Fibroblast of lung (primary cell): ENCODE measurements around the gene URB1. TPM values are rescaled to one million over a fixed set of nuclear protein-coding genes. Genes with fewer than 3 reads are reported as not detected.

Experiments
- DNase-seq, 2 donors: peaks; one replicate each; pipeline versions ENCODE4 v3.0.0 to v3.0.0-alpha.2; 2010; ENCODE audit warnings: low read depth in 2 of 2
- H2AFZ ChIP-seq: 2 replicates; pipeline ENCODE4 v1.5.1; 2012; ENCODE audit warnings: low read length, control low read depth, inconsistent platforms
- H3K27ac ChIP-seq: 2 replicates; pipeline ENCODE4 v1.5.1; 2011; ENCODE audit warnings: low read length, control low read depth; ENCODE audit not compliant: insufficient read depth
- H3K27me3 ChIP-seq: 2 replicates; pipeline ENCODE4 v1.5.1; 2011; ENCODE audit warnings: mild to moderate bottlenecking, low read length; ENCODE audit not compliant: control insufficient read depth, insufficient read depth
- H3K36me3 ChIP-seq: 2 replicates; pipeline ENCODE4 v1.5.1; 2011; ENCODE audit warnings: low read length; ENCODE audit not compliant: control insufficient read depth, insufficient read depth
- H3K4me1 ChIP-seq: 2 replicates; pipeline ENCODE4 v1.5.1; 2011; ENCODE audit warnings: low read length; ENCODE audit not compliant: control insufficient read depth, insufficient read depth; ENCODE audit errors: extremely low read depth
- H3K4me2 ChIP-seq: 2 replicates; pipeline ENCODE4 v1.5.1; 2011; ENCODE audit warnings: low read length, control low read depth; ENCODE audit not compliant: insufficient read depth; ENCODE audit errors: extremely low read depth
- H3K4me3 ChIP-seq, 4 experiments: fragments of 200-600 bp in 1 of 4; sonication (generic) in 1 of 4; replicated peaks in 1 of 4; 2 replicates each; pipeline ENCODE4 v1.5.1; 2011 to 2016; ENCODE audit warnings: low read length in 4 of 4, low read depth in 3 of 4, mild to moderate bottlenecking in 3 of 4, control low read depth in 2 of 4, inconsistent platforms in 1 of 4, mixed read lengths in 1 of 4; ENCODE audit not compliant: insufficient read depth in 1 of 4; ENCODE audit errors: control extremely low read depth in 1 of 4
- H3K79me2 ChIP-seq: 2 replicates; pipeline ENCODE4 v1.5.1; 2012; ENCODE audit warnings: mild to moderate bottlenecking, low read length, inconsistent platforms; ENCODE audit not compliant: control insufficient read depth, insufficient read depth
- H3K9ac ChIP-seq: 2 replicates; pipeline ENCODE4 v1.5.1; 2011; ENCODE audit warnings: mild to moderate bottlenecking, low read length, control low read depth; ENCODE audit not compliant: insufficient read depth
- H3K9me3 ChIP-seq: 2 replicates; pipeline ENCODE4 v1.5.1; 2012; ENCODE audit warnings: low read depth, low read length; ENCODE audit not compliant: control insufficient read depth, insufficient read depth
- H4K20me1 ChIP-seq: 2 replicates; pipeline ENCODE4 v1.5.1; 2011; ENCODE audit warnings: low read length; ENCODE audit not compliant: control insufficient read depth, insufficient read depth; ENCODE audit errors: extremely low read depth
- EZH2 ChIP-seq: IDR thresholded peaks from 2 replicates; pipeline ENCODE4 v1.5.1; 2012; ENCODE audit warnings: low read length, control low read depth, mild to moderate bottlenecking; ENCODE audit errors: missing control alignments
- polyA plus RNA-seq, 2 donors: library from polyadenylated mRNA; depleted of rRNA in 1 of 2; stranded (reverse) in 1 of 2; unstranded in 1 of 2; fragments of >200 nt; gene quantifications; 2 replicates each; pipeline ENCODE4 v1.2.1, GENCODE V29; 2011 to 2012; ENCODE audit warnings: missing spikeins in 1 of 2
- total RNA-seq: library from RNA; depleted of rRNA; stranded (reverse); fragments of >200 nt; gene quantifications from 2 replicates; pipeline ENCODE4 v1.2.1, GENCODE V29; 2014
- TF ChIP-seq, protein P1 (sequence below), 2 donors: IDR thresholded peaks in 1 of 2; conservative IDR thresholded peaks in 1 of 2; 1 replicate in 1 of 2; 2 replicates in 1 of 2; pipeline ENCODE4 v1.5.1; 2011 to 2012; ENCODE audit warnings: low read length in 2 of 2, control low read depth in 1 of 2, inconsistent platforms in 1 of 2, low read depth in 1 of 2, mild to moderate bottlenecking in 1 of 2

Gene URB1
- total and polyA plus RNA-seq, 2 donors (not counting 1 experiment from before 2014, with no cell fraction given), result 4.3 to 17.7 TPM

DNA sequence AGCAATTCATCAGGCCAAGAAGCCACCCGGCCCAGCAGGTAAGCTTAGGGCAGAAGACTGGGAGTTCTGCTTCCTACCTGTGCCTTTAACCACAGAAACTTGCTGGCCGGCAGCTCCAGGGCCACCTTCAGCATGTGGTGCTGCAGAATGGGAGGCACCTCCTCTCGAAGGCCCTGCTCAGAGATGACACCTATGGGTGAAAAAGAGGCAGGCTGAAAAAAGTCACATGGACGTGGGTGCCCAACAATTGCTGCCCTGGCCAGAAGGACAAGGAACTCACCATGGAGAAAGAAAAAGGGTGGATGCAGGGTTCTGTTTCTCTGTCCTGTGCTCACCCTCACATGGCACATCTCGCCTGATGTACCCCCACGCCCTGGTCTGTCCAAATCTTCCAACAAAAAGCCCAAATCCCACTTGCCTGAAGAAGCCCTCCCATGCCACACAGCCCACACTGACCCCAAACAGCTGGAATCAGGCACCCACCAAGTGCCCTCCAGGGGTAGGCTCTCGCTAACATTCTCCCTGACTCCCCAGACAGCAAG lies 33.0 kb downstream of the URB1 start:
- Histone ChIP-seq H3K9ac (no peak overlapping the region), H3K27ac (no peak overlapping the region), H3K4me2 (no peak overlapping the region), H3K9me3 (no peaks in the 10 kb centered on the region), H3K36me3 (peaks cover 27% of the 10 kb centered on the region), H3K27me3 (no peaks in the 10 kb centered on the region), H2AFZ (no peak overlapping the region), H4K20me1 (no peaks in the 10 kb centered on the region), H3K4me3 (no peak overlapping the region), H3K4me1 (no peaks in the 10 kb centered on the region), H3K79me2 (no peaks in the 10 kb centered on the region)
- no peak for TF ChIP-seq EZH2
- TF ChIP-seq, protein P1, sequence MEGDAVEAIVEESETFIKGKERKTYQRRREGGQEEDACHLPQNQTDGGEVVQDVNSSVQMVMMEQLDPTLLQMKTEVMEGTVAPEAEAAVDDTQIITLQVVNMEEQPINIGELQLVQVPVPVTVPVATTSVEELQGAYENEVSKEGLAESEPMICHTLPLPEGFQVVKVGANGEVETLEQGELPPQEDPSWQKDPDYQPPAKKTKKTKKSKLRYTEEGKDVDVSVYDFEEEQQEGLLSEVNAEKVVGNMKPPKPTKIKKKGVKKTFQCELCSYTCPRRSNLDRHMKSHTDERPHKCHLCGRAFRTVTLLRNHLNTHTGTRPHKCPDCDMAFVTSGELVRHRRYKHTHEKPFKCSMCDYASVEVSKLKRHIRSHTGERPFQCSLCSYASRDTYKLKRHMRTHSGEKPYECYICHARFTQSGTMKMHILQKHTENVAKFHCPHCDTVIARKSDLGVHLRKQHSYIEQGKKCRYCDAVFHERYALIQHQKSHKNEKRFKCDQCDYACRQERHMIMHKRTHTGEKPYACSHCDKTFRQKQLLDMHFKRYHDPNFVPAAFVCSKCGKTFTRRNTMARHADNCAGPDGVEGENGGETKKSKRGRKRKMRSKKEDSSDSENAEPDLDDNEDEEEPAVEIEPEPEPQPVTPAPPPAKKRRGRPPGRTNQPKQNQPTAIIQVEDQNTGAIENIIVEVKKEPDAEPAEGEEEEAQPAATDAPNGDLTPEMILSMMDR (conservative IDR thresholded peaks at IDR 0.05 in 1 of 2, IDR thresholded peaks at IDR 0.05 in 1 of 2; ENCODE audit: low read depth in 1 of 2, low read length in 2 of 2), result peak; percentile 12 to 25
- no peak for DNase-seq

GRCh38 chr21:32356874-32357395 lies 35.9 kb downstream of the URB1 start:
- Histone ChIP-seq H3K4me3 (no peak overlapping the region), H3K79me2 (no peaks in the 10 kb centered on the region), H4K20me1 (no peaks in the 10 kb centered on the region), H3K4me1 (no peaks in the 10 kb centered on the region), H3K36me3 (peaks cover 25% of the 10 kb centered on the region), H3K27me3 (no peaks in the 10 kb centered on the region), H3K9me3 (no peaks in the 10 kb centered on the region), H3K4me2 (no peak overlapping the region), H3K27ac (no peak overlapping the region), H2AFZ (no peak overlapping the region), H3K9ac (no peak overlapping the region)
- DNase-seq, result no peak
- TF ChIP-seq, protein P1 (conservative IDR thresholded peaks at IDR 0.05 in 1 of 2, IDR thresholded peaks at IDR 0.05 in 1 of 2; ENCODE audit: low read depth in 1 of 2, low read length in 2 of 2), result no peak
- no peak for TF ChIP-seq EZH2

GRCh38 chr21:32353002-32353711 lies 39.7 kb downstream of the URB1 start:
- H3K27me3 ChIP-seq, result no peaks in the 10 kb centered on the region
- H3K4me1 ChIP-seq, result no peaks in the 10 kb centered on the region
- H2AFZ ChIP-seq, result no peak overlapping the region
- H3K9me3 ChIP-seq, result no peaks in the 10 kb centered on the region
- H3K27ac ChIP-seq, result no peak overlapping the region
- TF ChIP-seq EZH2, result no peak
- TF ChIP-seq, protein P1 (conservative IDR thresholded peaks at IDR 0.05 in 1 of 2, IDR thresholded peaks at IDR 0.05 in 1 of 2; ENCODE audit: low read depth in 1 of 2, low read length in 2 of 2), result no peak
- DNase-seq, result no peak
- H3K36me3 ChIP-seq, result peaks cover 13% of the 10 kb centered on the region
- H3K9ac ChIP-seq, result no peak overlapping the region
- no peaks in the 10 kb centered on the region for H3K79me2 ChIP-seq
- no peaks in the 10 kb centered on the region for H4K20me1 ChIP-seq
- H3K4me3 ChIP-seq, result no peak overlapping the region
- H3K4me2 ChIP-seq, result no peak overlapping the region
